H1 (cell line): ENCODE data around the gene HDAC11.

Experiments
- ASH2L ChIP-seq: fragments of 200-600, 300-600 bp; sonication (generic); IDR thresholded peaks from one replicate; pipeline ENCODE4 v1.7.1; 2017; ENCODE audit warnings: low read length
- CREB1 ChIP-seq: IDR thresholded peaks from 2 replicates; pipeline ENCODE4 v1.6.1; 2012; ENCODE audit warnings: inconsistent platforms
- CTCF ChIP-seq, 3 experiments: IDR thresholded peaks; 1 replicate in 2 of 3; 2 replicates in 1 of 3; pipeline versions ENCODE4 v1.5.1 to v1.6.1; 2011; ENCODE audit warnings: low read length in 3 of 3, mild to moderate bottlenecking in 3 of 3, inconsistent platforms in 2 of 3, low read depth in 1 of 3, moderate library complexity in 1 of 3; ENCODE audit not compliant: insufficient read depth in 1 of 3; ENCODE audit errors: control extremely low read depth in 1 of 3
- MAX ChIP-seq: IDR thresholded peaks from 2 replicates; pipeline ENCODE4 v1.6.1; 2012; ENCODE audit warnings: inconsistent platforms
- NRF1 ChIP-seq: IDR thresholded peaks from 2 replicates; pipeline ENCODE4 v1.6.1; 2011; ENCODE audit warnings: mild to moderate bottlenecking, low read depth, low read length, improper control_type of control experiment
- PHF8 ChIP-seq: fragments of 200-600 bp; sonication (generic); conservative IDR thresholded peaks from 2 replicates; pipeline ENCODE4 v1.7.1; 2012; ENCODE audit warnings: low read depth, mild to moderate bottlenecking, inconsistent platforms, low read length, moderate library complexity
- POLR2A ChIP-seq, 2 experiments: IDR thresholded peaks; 1 replicate in 1 of 2; 2 replicates in 1 of 2; pipeline ENCODE4 v1.6.1; 2011; ENCODE audit warnings: low read depth in 2 of 2, low read length in 2 of 2, mild to moderate bottlenecking in 2 of 2; ENCODE audit errors: control extremely low read depth in 1 of 2
- POLR2AphosphoS5 ChIP-seq: IDR thresholded peaks from 2 replicates; pipeline ENCODE4 v1.6.1; 2011; ENCODE audit warnings: low read depth, low read length
- SIN3A ChIP-seq, 2 experiments: IDR thresholded peaks in 1 of 2; conservative IDR thresholded peaks in 1 of 2; 2 replicates each; pipeline ENCODE4 v1.6.1; 2011 to 2012; ENCODE audit warnings: low read length in 2 of 2, improper control_type of control experiment in 1 of 2, low read depth in 1 of 2, mild to moderate bottlenecking in 1 of 2
- SP1 ChIP-seq: IDR thresholded peaks from 2 replicates; pipeline ENCODE4 v1.6.1; 2011; ENCODE audit warnings: low read depth, low read length
- TEAD4 ChIP-seq: IDR thresholded peaks from 2 replicates; pipeline ENCODE4 v1.6.1; 2012; ENCODE audit warnings: low read depth, low read length, inconsistent platforms, mixed read lengths
- USF2 ChIP-seq: IDR thresholded peaks from 2 replicates; pipeline ENCODE4 v1.6.1; 2011; ENCODE audit warnings: low read length, improper control_type of control experiment
- YY1 ChIP-seq: IDR thresholded peaks from 2 replicates; pipeline ENCODE4 v1.6.1; 2011; ENCODE audit warnings: low read depth, mild to moderate bottlenecking, low read length

- TF ChIP-seq POLR2A (IDR thresholded peaks at IDR 0.05; ENCODE audit: control extremely low read depth in 1 of 2, low read depth in 2 of 2, low read length in 2 of 2) (no peak), CTCF (IDR thresholded peaks at IDR 0.05; ENCODE audit: control extremely low read depth in 1 of 3, insufficient read depth in 1 of 3, low read depth in 1 of 3, low read length in 3 of 3) (no peak), SP1 (no peak), POLR2AphosphoS5 (no peak), NRF1 (no peak), MAX (no peak), TEAD4 (no peak), ASH2L (no peak), CREB1 (no peak), SIN3A (conservative IDR thresholded peaks at IDR 0.05 in 1 of 2, IDR thresholded peaks at IDR 0.05 in 1 of 2; ENCODE audit: low read depth in 1 of 2, low read length in 2 of 2) (no peak), USF2 (no peak), PHF8 (no peak), YY1 (no peak)
These were observed 72.9 kb downstream of the HDAC11 start for GRCh38 chr3:13552857-13553652.
